Measurements from ENCODE around the gene TJP1.
A peak's percentile ranks its signal among the peaks of the same experiment; 100 is the strongest.

TJP1 gene

DNA sequence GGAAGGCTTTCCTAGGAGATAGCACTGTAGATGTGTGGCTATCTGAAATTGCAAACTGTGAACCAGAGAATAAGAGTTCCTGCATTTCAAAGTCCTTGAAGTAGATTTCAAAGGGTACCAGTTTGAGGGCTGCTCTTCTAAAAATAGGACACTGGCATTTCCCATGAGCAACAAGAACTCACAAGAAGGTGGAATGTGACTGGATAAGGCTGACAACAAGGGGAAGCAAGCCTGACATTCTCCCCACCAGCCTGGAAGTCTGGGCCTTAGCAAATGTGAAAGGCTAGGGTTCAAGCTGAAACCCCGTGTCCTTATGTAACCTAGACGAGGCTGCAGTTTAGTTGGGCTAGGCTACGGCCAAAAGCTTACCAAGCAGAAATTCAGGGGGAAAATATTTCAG, 18.7 kb upstream of the TJP1 start:
- DNase-seq (ENCODE audit: low read depth): no peak
- no peak overlapping the region for H3K4me3 ChIP-seq (ENCODE audit: low read length)
- TF ChIP-seq CTCF (IDR thresholded peaks at IDR 0.05; ENCODE audit: insufficient read depth, low read depth, low read length, missing control alignments): no peak

DNA sequence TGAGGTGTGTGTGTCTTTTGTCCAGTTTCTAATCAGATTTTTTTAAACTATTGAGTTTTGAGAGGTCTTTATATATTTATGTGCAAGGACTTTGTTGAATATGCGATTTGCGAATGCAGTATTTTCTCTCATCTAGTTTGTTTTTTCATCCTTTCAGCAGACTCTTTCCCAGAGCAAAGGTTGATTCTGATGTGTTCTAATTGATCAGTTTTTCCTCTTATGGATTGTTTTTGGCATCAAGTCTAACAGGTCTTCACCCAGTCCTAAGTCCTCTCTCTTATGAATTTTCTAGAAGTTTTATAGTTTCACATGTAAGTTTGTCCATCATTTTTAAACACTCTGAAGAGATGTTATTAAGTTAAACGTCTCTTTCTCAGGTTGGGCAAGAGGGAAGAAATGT, 17.8 kb upstream of the TJP1 start:
- no peak for TF ChIP-seq CTCF (IDR thresholded peaks at IDR 0.05; ENCODE audit: insufficient read depth, low read depth, low read length, missing control alignments)
- H3K4me3 ChIP-seq (ENCODE audit: low read length): no peak overlapping the region

GRCh38 chr15:29838352-29839010, 16.2 kb upstream of the TJP1 start:
- peak; percentile 88 for DNase-seq (ENCODE audit: low read depth)
- TF ChIP-seq CTCF (IDR thresholded peaks at IDR 0.05; ENCODE audit: insufficient read depth, low read depth, low read length, missing control alignments): no peak
- H3K4me3 ChIP-seq (ENCODE audit: low read length): no peak overlapping the region

More for the DNA sequence above, 17.8 kb upstream of the TJP1 start:
- DNase-seq (ENCODE audit: low read depth): no peak

GRCh38 chr15:29835301-29835700, 13.0 kb upstream of the TJP1 start:
- no peak overlapping the region for H3K4me3 ChIP-seq (ENCODE audit: low read length)
- peak; percentile 45 for DNase-seq (ENCODE audit: low read depth)
- no peak for TF ChIP-seq CTCF (IDR thresholded peaks at IDR 0.05; ENCODE audit: insufficient read depth, low read depth, low read length, missing control alignments)

GRCh38 chr15:29832709-29833108, 10.4 kb upstream of the TJP1 start:
- TF ChIP-seq CTCF (IDR thresholded peaks at IDR 0.05; ENCODE audit: insufficient read depth, low read depth, low read length, missing control alignments): no peak
- no peak overlapping the region for H3K4me3 ChIP-seq (ENCODE audit: low read length)
- no peak for DNase-seq (ENCODE audit: low read depth)

- no peak overlapping the region for H3K4me3 ChIP-seq (ENCODE audit: low read length)
- DNase-seq (ENCODE audit: low read depth): no peak
- no peak for TF ChIP-seq CTCF (IDR thresholded peaks at IDR 0.05; ENCODE audit: insufficient read depth, low read depth, low read length, missing control alignments)
These were observed 4.9 kb upstream of the TJP1 start for GRCh38 chr15:29826908-29827820.
